H1 (cell line): Measurements from ENCODE around the gene KBTBD3. TPM values are rescaled to one million over a fixed set of nuclear protein-coding genes. Genes with fewer than 3 reads are reported as not detected.

Source experiments
- BACH1 ChIP-seq: IDR thresholded peaks from 2 replicates; pipeline ENCODE4 v1.6.1; 2012; ENCODE audit warnings: low read length, improper control_type of control experiment
- CEBPB ChIP-seq: IDR thresholded peaks from 2 replicates; pipeline ENCODE4 v1.6.1; 2012; ENCODE audit warnings: low read depth, low read length
- POLR2AphosphoS5 ChIP-seq: IDR thresholded peaks from 2 replicates; pipeline ENCODE4 v1.6.1; 2011; ENCODE audit warnings: low read depth, low read length
- SRF ChIP-seq: IDR thresholded peaks from 2 replicates; pipeline ENCODE4 v1.6.1; 2011; ENCODE audit warnings: mild to moderate bottlenecking, low read depth, low read length, moderate library complexity
- YY1 ChIP-seq: IDR thresholded peaks from 2 replicates; pipeline ENCODE4 v1.6.1; 2011; ENCODE audit warnings: low read depth, mild to moderate bottlenecking, low read length
- polyA plus RNA-seq, 7 experiments: library from polyadenylated mRNA; depleted of rRNA in 3 of 7; stranded (reverse) in 5 of 7; unstranded in 2 of 7; fragments of >200 nt in 5 of 7; fragments of 200-250 nt in 2 of 7; gene quantifications; 1 replicate in 5 of 7; 2 replicates in 1 of 7; 4 replicates in 1 of 7; pipeline versions ENCODE4 v1.2.1 to v1.2.3, GENCODE V29; 2011 to 2013; ENCODE audit warnings: missing spikeins in 2 of 7, mixed read lengths in 2 of 7
- total RNA-seq: library from RNA; stranded (reverse); fragmentation: NEBNext Ultra II Directional; extraction: Animal tissue kit (Norgen Biotek cat#: 25700); gene quantifications from 2 replicates; pipeline ENCODE4 v1.2.1, GENCODE V29; 2021
- TF ChIP-seq, protein P1 (sequence below): IDR thresholded peaks from 2 replicates; pipeline ENCODE4 v1.6.1; 2011; ENCODE audit warnings: low read length, improper control_type of control experiment

The KBTBD3 gene
- total and polyA plus RNA-seq, 2 of the 8 experiments (the other 6 are each of a cell fraction or from before 2014, with no cell fraction given), result 1.2 to 6.1 TPM

- TF ChIP-seq YY1, result no peak
- no peak for TF ChIP-seq SRF
- TF ChIP-seq, protein P1, sequence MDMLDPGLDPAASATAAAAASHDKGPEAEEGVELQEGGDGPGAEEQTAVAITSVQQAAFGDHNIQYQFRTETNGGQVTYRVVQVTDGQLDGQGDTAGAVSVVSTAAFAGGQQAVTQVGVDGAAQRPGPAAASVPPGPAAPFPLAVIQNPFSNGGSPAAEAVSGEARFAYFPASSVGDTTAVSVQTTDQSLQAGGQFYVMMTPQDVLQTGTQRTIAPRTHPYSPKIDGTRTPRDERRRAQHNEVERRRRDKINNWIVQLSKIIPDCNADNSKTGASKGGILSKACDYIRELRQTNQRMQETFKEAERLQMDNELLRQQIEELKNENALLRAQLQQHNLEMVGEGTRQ, result no peak
- TF ChIP-seq CEBPB, result no peak
- no peak for TF ChIP-seq BACH1
- no peak for TF ChIP-seq POLR2AphosphoS5
These were observed 75.7 kb downstream of the KBTBD3 start (continued) for GRCh38 chr11:106001304-106002012.

Other genes starting within 250 kb of the KBTBD3 start
- 21.9 and 23.0 TPM in 2 replicates for gene MSANTD4, start 55.1 kb downstream of the KBTBD3 start, total RNA-seq
- gene MSANTD4, start 55.1 kb downstream of the KBTBD3 start, polyA plus RNA-seq (2011; rRNA removed), result 3.5 and 5.1 TPM in 2 replicates
- gene AASDHPPT, start 315 bp upstream of the KBTBD3 start, total RNA-seq, result 41.1 and 42.2 TPM in 2 replicates
- gene AASDHPPT, start 315 bp upstream of the KBTBD3 start, polyA plus RNA-seq (2011; rRNA removed), result 10.9 and 15.7 TPM in 2 replicates